Measurements from ENCODE around the gene ANKAR.
"Not testable (repeated sequence)": the region's sequence is repeated elsewhere in the genome, so short reads cannot be mapped to it uniquely, and the experiment has no call there.

ANKAR gene

GRCh38 chr2:189709501-189710221 lies 35.2 kb downstream of the ANKAR start:
- DNase-seq (ENCODE audit: low spot score): no peak

GRCh38 chr2:189717593-189717992 lies 43.1 kb downstream of the ANKAR start:
- not testable (repeated sequence) for DNase-seq (ENCODE audit: low spot score)

GRCh38 chr2:189719571-189719970 lies 45.1 kb downstream of the ANKAR start:
- no peak for DNase-seq (ENCODE audit: low spot score)

- DNase-seq (ENCODE audit: low spot score): no peak
Observed at GRCh38 chr2:189723192-189723591, 48.7 kb downstream of the ANKAR start.
